ENCODE data around the gene JAM3. TPM values are rescaled to one million over a fixed set of nuclear protein-coding genes. Genes with fewer than 3 reads are reported as not detected.
A peak's percentile ranks its signal among the peaks of the same experiment; 100 is the strongest.

The JAM3 gene
- total and polyA plus RNA-seq, 9 of the 15 experiments (the other 6 are each of a cell fraction or from before 2014, with no cell fraction given), result 0.22 to 0.76 (median 0.40) TPM

DNA sequence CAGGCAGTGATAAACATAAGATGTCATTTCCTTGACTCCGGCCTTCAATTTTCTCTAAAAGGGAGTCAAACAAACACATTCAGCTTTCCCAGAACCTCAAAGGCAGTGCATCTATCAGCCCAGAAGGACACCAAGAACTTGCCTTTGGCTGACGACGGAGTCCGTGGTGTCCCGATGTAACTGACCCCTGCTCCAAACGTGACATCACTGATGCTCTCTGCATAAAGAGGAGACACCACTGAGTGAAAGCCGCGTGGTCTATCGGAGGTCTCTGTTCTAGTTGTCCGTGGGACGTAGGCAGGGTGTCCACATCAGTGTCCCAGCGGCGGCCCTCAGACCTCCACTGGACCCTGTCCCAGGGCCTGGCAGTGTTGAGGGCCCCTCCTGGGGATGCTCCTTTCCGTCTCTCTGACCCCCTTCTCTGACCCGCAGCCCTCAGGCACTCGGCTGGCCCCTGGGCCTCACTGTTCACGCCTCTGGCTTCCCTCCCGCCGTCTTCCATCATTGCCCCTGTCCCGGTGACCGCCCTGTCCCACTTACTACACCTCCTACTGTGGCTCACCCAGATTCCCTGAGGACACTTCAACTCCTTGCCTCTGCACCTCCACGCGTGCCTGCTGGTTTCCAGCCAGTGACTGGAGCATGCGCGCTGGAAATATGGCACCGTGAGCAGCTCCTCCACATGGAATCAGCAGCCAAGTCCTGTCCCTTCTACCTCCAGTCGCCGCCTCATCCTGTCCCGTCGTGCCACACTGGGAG is 84.5 kb downstream of the JAM3 start:
- H2AFZ ChIP-seq (ENCODE audit: low read depth, low read length), result no peak overlapping the region
- no peak overlapping the region for H3K27ac ChIP-seq (ENCODE audit: extremely low read depth, low read depth, low read length)
- no peak overlapping the region for H3K9ac ChIP-seq (ENCODE audit: insufficient read depth in 1 of 2, low read depth in 2 of 2, low read length in 2 of 2)
- in situ Hi-C loops (cut with MboI) (no loop called here), intact Hi-C loops (cut with micrococcal nuclease) (no loop called here)
- 95% methylated on average over 27 of the region's 30 CpGs for WGBS (ENCODE audit: insufficient coverage, low coverage, missing lambda C conversion rate)
- 0 out of 2 replicates have a peak, but pooled peaks cover 3% of the 10 kb centered on the region for H4K20me1 ChIP-seq (replicated peaks; ENCODE audit: control insufficient read depth, insufficient read depth, low read length)
- peaks cover 89% of the 10 kb centered on the region for H3K36me3 ChIP-seq (ENCODE audit: control insufficient read depth, insufficient read depth, low read length)
- H3K9me3 ChIP-seq (replicated peaks; ENCODE audit: control insufficient read depth, insufficient read depth, low read depth, low read length), result no peaks in the 10 kb centered on the region
- ChIA-PET CTCF (ENCODE audit: low intra/inter-chr PET ratio) (no interaction called here), POLR2A (no interaction called here)
- peak; percentile 38; the same call in 1 of the 2 replicates for TF ChIP-seq POLR2A (conservative IDR thresholded peaks at IDR 0.05)
- no peak for TF ChIP-seq MYNN (IDR thresholded peaks at IDR 0.05)
- no peak for TF ChIP-seq MYNN (CRISPR knock-in tag; IDR thresholded peaks at IDR 0.05)
- TF ChIP-seq POLR2G (IDR thresholded peaks at IDR 0.05; ENCODE audit: low read depth, low read length), result peak; percentile 59
- peak; percentile 67 for TF ChIP-seq RBM22 (IDR thresholded peaks at IDR 0.05; ENCODE audit: low read depth, low read length, poor library complexity, severe bottlenecking)
- TF ChIP-seq ZNF311 (CRISPR knock-in tag; IDR thresholded peaks at IDR 0.05), result no peak
- TF ChIP-seq BRF1 (IDR thresholded peaks at IDR 0.05; ENCODE audit: borderline replicate concordance, extremely low read depth, insufficient read length), result no peak
- no peaks in the 10 kb centered on the region for H3K27me3 ChIP-seq (ENCODE audit: control insufficient read depth in 2 of 2, insufficient read depth in 2 of 2, low read length in 2 of 2)
- no peaks in the 10 kb centered on the region for H3K4me1 ChIP-seq (replicated peaks in 1 of 2; ENCODE audit: control insufficient read depth in 2 of 2, insufficient read depth in 2 of 2, low read length in 2 of 2)
- no peaks in the 10 kb centered on the region for H3K9me1 ChIP-seq (ENCODE audit: control insufficient read depth, insufficient read depth, low read length)
- no peak for ATAC-seq
- FAIRE-seq, result no peak
- BruUV-seq (replicated peaks), result no TSS peak
- no peak overlapping the region for H3K4me3 ChIP-seq
- DNase-seq (ENCODE audit: extremely low read depth in 1 of 4, low spot score in 3 of 4), result no peak
- no peaks in the 10 kb centered on the region for H3K79me2 ChIP-seq (ENCODE audit: control insufficient read depth, insufficient read depth, low read length)
- H3K4me2 ChIP-seq (ENCODE audit: insufficient read depth, low read length), result no peak overlapping the region
